Breast epithelium (tissue), 3 donors: ENCODE data around the gene TIMP1.
A peak's percentile ranks its signal among the peaks of the same experiment; 100 is the strongest.

Experiments used
- POLR2A ChIP-seq: fragments of 450-650 bp; IDR thresholded peaks from one replicate; pipeline ENCODE4 v1.6.1; 2016; ENCODE audit warnings: antibody characterized with exemption, mild to moderate bottlenecking, moderate library complexity
- POLR2AphosphoS5 ChIP-seq, 3 donors: sonication (generic); formaldehyde crosslinking; IDR thresholded peaks; one replicate each; pipeline ENCODE4 v1.6.1; 2017; ENCODE audit warnings: antibody characterized with exemption in 3 of 3
- TF ChIP-seq, protein P1 (sequence below), 3 donors: fragments of 450-650 bp; IDR thresholded peaks; one replicate each; pipeline ENCODE4 v1.5.1; 2016 to 2017; ENCODE audit warnings: antibody characterized with exemption in 3 of 3, mild to moderate bottlenecking in 3 of 3, moderate library complexity in 3 of 3

GRCh38 chrX:47540754-47541538 is 41.3 kb upstream of the TIMP1 start:
- TF ChIP-seq, protein P1, sequence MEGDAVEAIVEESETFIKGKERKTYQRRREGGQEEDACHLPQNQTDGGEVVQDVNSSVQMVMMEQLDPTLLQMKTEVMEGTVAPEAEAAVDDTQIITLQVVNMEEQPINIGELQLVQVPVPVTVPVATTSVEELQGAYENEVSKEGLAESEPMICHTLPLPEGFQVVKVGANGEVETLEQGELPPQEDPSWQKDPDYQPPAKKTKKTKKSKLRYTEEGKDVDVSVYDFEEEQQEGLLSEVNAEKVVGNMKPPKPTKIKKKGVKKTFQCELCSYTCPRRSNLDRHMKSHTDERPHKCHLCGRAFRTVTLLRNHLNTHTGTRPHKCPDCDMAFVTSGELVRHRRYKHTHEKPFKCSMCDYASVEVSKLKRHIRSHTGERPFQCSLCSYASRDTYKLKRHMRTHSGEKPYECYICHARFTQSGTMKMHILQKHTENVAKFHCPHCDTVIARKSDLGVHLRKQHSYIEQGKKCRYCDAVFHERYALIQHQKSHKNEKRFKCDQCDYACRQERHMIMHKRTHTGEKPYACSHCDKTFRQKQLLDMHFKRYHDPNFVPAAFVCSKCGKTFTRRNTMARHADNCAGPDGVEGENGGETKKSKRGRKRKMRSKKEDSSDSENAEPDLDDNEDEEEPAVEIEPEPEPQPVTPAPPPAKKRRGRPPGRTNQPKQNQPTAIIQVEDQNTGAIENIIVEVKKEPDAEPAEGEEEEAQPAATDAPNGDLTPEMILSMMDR (IDR thresholded peaks at IDR 0.05): peak; percentile 44 to 67 (median 63)
- TF ChIP-seq POLR2A (no peak), POLR2AphosphoS5 (IDR thresholded peaks at IDR 0.05) (peak in 2 of 3 donors; percentile 39 to 64)
